Measurements from ENCODE around the gene ABCC12. TPM values are rescaled to one million over a fixed set of nuclear protein-coding genes. Genes with fewer than 3 reads are reported as not detected.

Gene ABCC12
- total and polyA plus RNA-seq, 2 of the 8 experiments (the other 6 are each of a cell fraction or from before 2014, with no cell fraction given) = 0.05 TPM; not detected in 1

DNA sequence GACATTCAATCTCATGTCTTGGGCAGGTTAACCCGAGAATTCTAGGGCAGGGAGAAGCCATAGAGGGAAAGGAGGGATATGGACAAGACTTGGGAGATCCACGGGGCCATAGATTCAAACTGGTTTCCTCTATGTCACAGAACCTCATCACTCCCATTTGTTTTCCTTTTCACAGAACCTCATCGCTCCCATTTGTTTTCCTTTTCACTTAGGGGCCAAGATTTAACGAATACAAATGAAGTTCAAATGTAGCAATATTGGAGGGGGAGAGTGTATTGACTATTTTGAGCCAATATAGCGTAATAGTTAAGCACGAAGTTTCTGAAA lies 49.0 kb upstream of the ABCC12 start:
- H3K9me3 ChIP-seq (ENCODE audit: insufficient read depth in 2 of 2, low read depth in 1 of 2, low read length in 1 of 2) = no peaks in the 10 kb centered on the region
- H3K79me2 ChIP-seq (ENCODE audit: control insufficient read depth in 1 of 2, insufficient read depth in 2 of 2, low read length in 2 of 2) = no peaks in the 10 kb centered on the region
- H4K5ac ChIP-seq (ENCODE audit: insufficient read length, low read depth, low read length) = no peak overlapping the region
- no peaks in the 10 kb centered on the region for H3K36me3 ChIP-seq (ENCODE audit: control insufficient read depth in 2 of 4, insufficient read depth in 4 of 4, low read length in 3 of 4)
- H3K27ac ChIP-seq (ENCODE audit: low read depth, low read length) = no peak overlapping the region
- H3K4ac ChIP-seq (replicated peaks; ENCODE audit: insufficient read length, low read depth, low read length) = no peak overlapping the region
- H3K27me3 ChIP-seq (replicated peaks in 1 of 4; ENCODE audit: control insufficient read depth in 3 of 4, extremely low read depth in 1 of 4, insufficient read depth in 3 of 4, low read length in 3 of 4) = no peaks in the 10 kb centered on the region
- H2BK20ac ChIP-seq (ENCODE audit: low read length) = no peak overlapping the region
- H2BK12ac ChIP-seq (ENCODE audit: low read depth, low read length) = no peak overlapping the region
- TF ChIP-seq KDM1A (IDR thresholded peaks at IDR 0.05; ENCODE audit: borderline replicate concordance, low read length) = no peak
- no peak for TF ChIP-seq PHF8 (conservative IDR thresholded peaks at IDR 0.05; ENCODE audit: low read depth, low read length)
- no peak for TF ChIP-seq TBP (IDR thresholded peaks at IDR 0.05; ENCODE audit: low read depth, low read length)
- TF ChIP-seq BCL11A (IDR thresholded peaks at IDR 0.05; ENCODE audit: low read depth in 2 of 2, low read length in 2 of 2) = no peak
- no peak for TF ChIP-seq EGR1 (IDR thresholded peaks at IDR 0.05; ENCODE audit: borderline replicate concordance, low read depth, low read length)
- TF ChIP-seq, protein P1, sequence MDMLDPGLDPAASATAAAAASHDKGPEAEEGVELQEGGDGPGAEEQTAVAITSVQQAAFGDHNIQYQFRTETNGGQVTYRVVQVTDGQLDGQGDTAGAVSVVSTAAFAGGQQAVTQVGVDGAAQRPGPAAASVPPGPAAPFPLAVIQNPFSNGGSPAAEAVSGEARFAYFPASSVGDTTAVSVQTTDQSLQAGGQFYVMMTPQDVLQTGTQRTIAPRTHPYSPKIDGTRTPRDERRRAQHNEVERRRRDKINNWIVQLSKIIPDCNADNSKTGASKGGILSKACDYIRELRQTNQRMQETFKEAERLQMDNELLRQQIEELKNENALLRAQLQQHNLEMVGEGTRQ (IDR thresholded peaks at IDR 0.05; ENCODE audit: low read length) = no peak
- no peak for TF ChIP-seq CTBP2 (IDR thresholded peaks at IDR 0.05; ENCODE audit: borderline replicate concordance, insufficient read depth, insufficient read length, low read length)
- no peak for TF ChIP-seq GTF2F1 (IDR thresholded peaks at IDR 0.05; ENCODE audit: borderline replicate concordance, low read depth, low read length)
- TF ChIP-seq BRCA1 (IDR thresholded peaks at IDR 0.05; ENCODE audit: low read depth, low read length) = no peak
- no peak for TF ChIP-seq CBX5 (IDR thresholded peaks at IDR 0.05; ENCODE audit: low read depth, low read length)
- TF ChIP-seq FOSL1 (IDR thresholded peaks at IDR 0.05; ENCODE audit: insufficient read depth, low read depth, low read length) = no peak
- no peak for TF ChIP-seq RNF2 (IDR thresholded peaks at IDR 0.05; ENCODE audit: borderline replicate concordance, low read depth, low read length, missing control alignments, poor library complexity, severe bottlenecking)
- H4K91ac ChIP-seq (replicated peaks; ENCODE audit: insufficient read length, low read length) = no peak overlapping the region
- no peak overlapping the region for H3K56ac ChIP-seq (replicated peaks; ENCODE audit: insufficient read length, low read depth, low read length)
- no peaks in the 10 kb centered on the region for H4K20me1 ChIP-seq (replicated peaks in 1 of 2; ENCODE audit: control insufficient read depth in 1 of 2, insufficient read depth in 2 of 2, low read length in 2 of 2)
- no peak overlapping the region for H3K18ac ChIP-seq (ENCODE audit: extremely low read depth, low read length)
- no peak overlapping the region for H3K23ac ChIP-seq (ENCODE audit: insufficient read length)
- H2AK5ac ChIP-seq (ENCODE audit: low read depth, low read length) = no peak overlapping the region
- ChIA-PET CTCF (ENCODE audit: partially characterized antibody) (no interaction called here), POLR2A (ENCODE audit: partially characterized antibody) (no interaction called here)
- H2BK120ac ChIP-seq (replicated peaks; ENCODE audit: low read depth, low read length) = no peak overlapping the region
- H3K23me2 ChIP-seq (ENCODE audit: low read depth, low read length) = no peaks in the 10 kb centered on the region
- H2BK5ac ChIP-seq (ENCODE audit: low read depth, low read length) = no peak overlapping the region
- H3K9ac ChIP-seq (replicated peaks in 1 of 4; ENCODE audit: extremely low read depth in 1 of 4, low read depth in 3 of 4, low read length in 3 of 4) = no peak overlapping the region
- no peak overlapping the region for H3K4me2 ChIP-seq (ENCODE audit: insufficient read depth in 1 of 2, low read depth in 2 of 2, low read length in 2 of 2)
- no peak overlapping the region for H4K8ac ChIP-seq (ENCODE audit: extremely low read depth, insufficient read depth, low read length)
- H3K14ac ChIP-seq (ENCODE audit: insufficient read length) = no peak overlapping the region
- H3K79me1 ChIP-seq (ENCODE audit: low read depth, low read length) = no peaks in the 10 kb centered on the region
- H2AFZ ChIP-seq (ENCODE audit: low read length) = no peak overlapping the region
- DNase-seq (ENCODE audit: low read depth in 1 of 2, low spot score in 2 of 2) (no peak), FAIRE-seq (no peak)
- 87% methylated on average over 6 of the region's 6 CpGs; no CpG with 5 or more reads in 1 of the 2 experiments for WGBS, 2 experiments (ENCODE audit: extremely low coverage in 1 of 2, insufficient coverage in 1 of 2, insufficient read length in 1 of 2, insufficient replicate concordance in 2 of 2, low coverage in 1 of 2, low lambda C conversion rate in 2 of 2, missing lambda C conversion rate in 1 of 2)
- H3K4me3 ChIP-seq (ENCODE audit: extremely low read depth in 1 of 4, insufficient read depth in 2 of 4, low read depth in 3 of 4, low read length in 4 of 4) = no peak overlapping the region
- H3K4me1 ChIP-seq (replicated peaks in 1 of 4; ENCODE audit: control insufficient read depth in 3 of 4, insufficient read depth in 4 of 4, low read length in 3 of 4) = no peaks in the 10 kb centered on the region
- no peak overlapping the region for H2BK15ac ChIP-seq (ENCODE audit: low read length)

Measured in H1 (cell line).